Keratinocyte (primary cell): Measurements from ENCODE around the gene CCNY. TPM values are rescaled to one million over a fixed set of nuclear protein-coding genes. Genes with fewer than 3 reads are reported as not detected.

ENCODE experiments used
- DNase-seq: peaks from one replicate; pipeline ENCODE4 v3.0.0-alpha.2; 2011; ENCODE audit warnings: low read depth, missing footprints, low spot score
- FAIRE-seq: peaks from 2 replicates; lab custom pipeline; 2011; peaks lifted over from hg19 to GRCh38; lab: Jason Lieb, UNC
- H2AFZ ChIP-seq: 2 replicates; pipeline ENCODE4 v1.6.0; 2012; ENCODE audit warnings: low read length, control low read depth, inconsistent platforms; ENCODE audit not compliant: control insufficient read depth
- H3K27ac ChIP-seq: 2 replicates; pipeline ENCODE4 v1.5.1; 2011; ENCODE audit warnings: low read length; ENCODE audit not compliant: control insufficient read depth, insufficient read depth
- H3K27me3 ChIP-seq: 3 replicates; pipeline ENCODE4 v1.6.0; 2011; ENCODE audit warnings: low read length; ENCODE audit not compliant: control insufficient read depth, insufficient read depth; ENCODE audit errors: extremely low read depth
- H3K36me3 ChIP-seq, 2 experiments: 2 replicates in 1 of 2; 3 replicates in 1 of 2; pipeline ENCODE4 v1.5.1; 2011; ENCODE audit warnings: low read length in 2 of 2, mild to moderate bottlenecking in 1 of 2; ENCODE audit not compliant: control insufficient read depth in 2 of 2, insufficient read depth in 2 of 2; ENCODE audit errors: extremely low read depth in 1 of 2
- H3K4me1 ChIP-seq: 3 replicates; pipeline ENCODE4 v1.5.1; 2011; ENCODE audit warnings: low read length; ENCODE audit not compliant: control insufficient read depth, insufficient read depth; ENCODE audit errors: extremely low read depth
- H3K4me2 ChIP-seq: 3 replicates; pipeline ENCODE4 v1.6.0; 2011; ENCODE audit warnings: low read depth, low read length; ENCODE audit not compliant: control insufficient read depth, insufficient read depth; ENCODE audit errors: extremely low read depth
- H3K4me3 ChIP-seq, 3 experiments: fragments of 200-600 bp in 1 of 3; sonication (generic) in 1 of 3; 2 replicates in 2 of 3; 3 replicates in 1 of 3; pipeline ENCODE4 v1.5.1; 2011 to 2016; ENCODE audit warnings: low read length in 3 of 3, mild to moderate bottlenecking in 3 of 3, control low read depth in 2 of 3, inconsistent platforms in 1 of 3, low read depth in 1 of 3, mixed read lengths in 1 of 3, mixed run types in 1 of 3, moderate library complexity in 1 of 3; ENCODE audit not compliant: control insufficient read depth in 2 of 3, insufficient read depth in 2 of 3; ENCODE audit errors: extremely low read depth in 1 of 3
- H3K79me2 ChIP-seq: 2 replicates; pipeline ENCODE4 v1.6.0; 2012; ENCODE audit warnings: low read length; ENCODE audit not compliant: control insufficient read depth, insufficient read depth
- H3K9ac ChIP-seq: 3 replicates; pipeline ENCODE4 v1.6.0; 2011; ENCODE audit warnings: low read length; ENCODE audit not compliant: control insufficient read depth, insufficient read depth; ENCODE audit errors: extremely low read depth
- H3K9me1 ChIP-seq: 3 replicates; pipeline ENCODE4 v1.6.0; 2011; ENCODE audit warnings: low read length; ENCODE audit not compliant: control insufficient read depth, insufficient read depth; ENCODE audit errors: extremely low read depth
- H3K9me3 ChIP-seq: 2 replicates; pipeline ENCODE4 v1.5.1; 2012; ENCODE audit warnings: low read depth, low read length; ENCODE audit not compliant: control insufficient read depth
- H4K20me1 ChIP-seq: 3 replicates; pipeline ENCODE4 v1.6.0; 2011; ENCODE audit warnings: low read length; ENCODE audit not compliant: control insufficient read depth, insufficient read depth; ENCODE audit errors: extremely low read depth
- EZH2 ChIP-seq: IDR thresholded peaks from one replicate; pipeline ENCODE4 v1.6.1; 2012; ENCODE audit warnings: inconsistent platforms, mild to moderate bottlenecking, low read length, moderate library complexity
- dilution Hi-C: fragments of 300-500 bp; cut with MboI; formaldehyde crosslinking; loops from one replicate; pipeline ENCODE4 v1.7.0; 2020; ENCODE audit warnings: low sequenced_read_pairs; ENCODE audit not compliant: extremely low pct_ligation_motif_present
- polyA plus RNA-seq, 5 experiments: library from polyadenylated mRNA; depleted of rRNA in 3 of 5; stranded (reverse) in 3 of 5; stranded (forward) in 1 of 5; unstranded in 1 of 5; fragments of >200 nt; gene quantifications; 1 replicate in 1 of 5; 2 replicates in 3 of 5; 3 replicates in 1 of 5; pipeline versions ENCODE4 v1.2.1 to v1.2.3, GENCODE V29; 2011 to 2012; ENCODE audit warnings: missing spikeins in 2 of 5, low read depth in 1 of 5, low replicate concordance in 1 of 5
- TF ChIP-seq, protein P1 (sequence below), 3 experiments: IDR thresholded peaks in 1 of 3; conservative IDR thresholded peaks in 1 of 3; optimal IDR thresholded peaks in 1 of 3; 2 replicates in 2 of 3; 3 replicates in 1 of 3; pipeline versions ENCODE3 to v1.5.1; 2011; ENCODE audit warnings: low read length in 3 of 3, mild to moderate bottlenecking in 3 of 3, moderate library complexity in 2 of 3, control low read depth in 1 of 3, inconsistent platforms in 1 of 3; ENCODE audit not compliant: insufficient read depth in 2 of 3; ENCODE audit errors: extremely low read depth in 1 of 3

Gene CCNY
- polyA plus RNA-seq, 1 donor (not counting 4 experiments of a cell fraction or from before 2014, with no cell fraction given): 58.9 TPM

DNA sequence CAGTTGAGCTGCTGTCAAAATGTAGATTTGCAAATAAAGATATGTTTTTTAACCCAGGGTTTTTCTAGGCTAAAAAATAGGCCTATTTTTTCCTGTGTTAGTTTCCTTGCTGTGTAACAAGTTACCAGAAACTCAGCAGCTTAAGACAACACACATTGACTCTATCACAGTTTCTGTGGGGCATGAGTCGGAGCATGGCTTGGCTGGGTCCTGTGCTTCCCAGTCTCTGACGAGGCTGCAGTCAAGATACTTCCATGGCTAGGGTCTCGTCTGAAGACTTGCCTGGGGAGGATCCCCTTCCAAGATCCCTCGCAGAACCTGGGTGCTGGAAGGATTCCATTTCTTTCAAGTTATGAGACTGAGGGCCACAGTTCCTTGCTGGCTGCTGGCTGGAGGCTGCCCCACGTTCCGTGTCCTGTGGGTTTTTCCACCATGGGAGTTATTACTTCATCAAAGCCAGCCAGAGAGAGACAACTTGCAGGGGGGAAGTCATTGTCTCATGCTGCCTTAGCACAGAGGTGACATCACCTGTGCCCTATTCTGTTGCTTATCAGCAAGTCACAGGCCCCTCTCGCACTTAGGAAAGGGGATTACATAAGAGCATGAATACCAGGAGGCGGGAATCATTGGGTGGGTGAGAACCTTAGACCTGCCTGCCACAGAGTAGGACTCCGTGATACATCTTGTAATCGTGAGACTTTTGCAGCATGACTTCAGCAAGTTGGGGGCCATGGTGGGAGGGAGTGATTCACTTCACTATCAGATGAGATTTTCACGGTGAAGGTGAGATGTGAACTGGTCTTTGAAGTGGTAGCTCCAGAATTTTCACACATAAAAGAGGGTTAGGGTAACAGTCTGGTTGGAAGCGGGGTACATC is 77.9 kb downstream of the CCNY start:
- DNase-seq: no peak

DNA sequence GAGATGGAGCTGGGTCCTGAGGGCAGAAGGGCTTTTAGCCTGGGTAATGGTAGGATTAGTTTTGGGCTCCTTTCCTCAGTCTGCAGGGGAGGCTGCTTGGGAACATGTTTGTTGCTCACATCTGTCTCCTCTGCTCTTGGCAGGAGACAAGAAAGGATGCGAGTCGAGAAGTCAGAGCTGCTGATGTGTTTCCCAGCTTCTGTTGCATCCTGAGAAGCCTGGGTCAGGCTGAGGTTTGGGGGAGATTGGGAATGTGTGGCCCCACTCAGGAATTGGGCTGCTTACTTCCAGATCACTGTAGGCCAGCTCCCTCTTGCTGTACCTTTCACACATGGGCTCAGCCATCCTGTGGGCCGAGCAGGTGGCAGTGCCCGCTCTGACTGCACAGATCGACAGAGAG is 79.2 kb downstream of the CCNY start:
- no peak overlapping the region for H2AFZ ChIP-seq
- H3K9me3 ChIP-seq: no peaks in the 10 kb centered on the region
- H3K4me3 ChIP-seq: no peak overlapping the region
- peaks cover 3% of the 10 kb centered on the region for H3K9me1 ChIP-seq
- no peaks in the 10 kb centered on the region for H4K20me1 ChIP-seq
- H3K79me2 ChIP-seq: peaks cover 81% of the 10 kb centered on the region
- DNase-seq (no peak), FAIRE-seq (no peak)
- H3K27ac ChIP-seq: no peak overlapping the region
- H3K27me3 ChIP-seq: no peaks in the 10 kb centered on the region
- no peaks in the 10 kb centered on the region for H3K36me3 ChIP-seq
- dilution Hi-C loops: no loop called here
- H3K4me1 ChIP-seq: peaks cover 36% of the 10 kb centered on the region
- TF ChIP-seq, protein P1, sequence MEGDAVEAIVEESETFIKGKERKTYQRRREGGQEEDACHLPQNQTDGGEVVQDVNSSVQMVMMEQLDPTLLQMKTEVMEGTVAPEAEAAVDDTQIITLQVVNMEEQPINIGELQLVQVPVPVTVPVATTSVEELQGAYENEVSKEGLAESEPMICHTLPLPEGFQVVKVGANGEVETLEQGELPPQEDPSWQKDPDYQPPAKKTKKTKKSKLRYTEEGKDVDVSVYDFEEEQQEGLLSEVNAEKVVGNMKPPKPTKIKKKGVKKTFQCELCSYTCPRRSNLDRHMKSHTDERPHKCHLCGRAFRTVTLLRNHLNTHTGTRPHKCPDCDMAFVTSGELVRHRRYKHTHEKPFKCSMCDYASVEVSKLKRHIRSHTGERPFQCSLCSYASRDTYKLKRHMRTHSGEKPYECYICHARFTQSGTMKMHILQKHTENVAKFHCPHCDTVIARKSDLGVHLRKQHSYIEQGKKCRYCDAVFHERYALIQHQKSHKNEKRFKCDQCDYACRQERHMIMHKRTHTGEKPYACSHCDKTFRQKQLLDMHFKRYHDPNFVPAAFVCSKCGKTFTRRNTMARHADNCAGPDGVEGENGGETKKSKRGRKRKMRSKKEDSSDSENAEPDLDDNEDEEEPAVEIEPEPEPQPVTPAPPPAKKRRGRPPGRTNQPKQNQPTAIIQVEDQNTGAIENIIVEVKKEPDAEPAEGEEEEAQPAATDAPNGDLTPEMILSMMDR (optimal IDR thresholded peaks at IDR 0.05 in 1 of 3, IDR thresholded peaks at IDR 0.05 in 1 of 3, conservative IDR thresholded peaks at IDR 0.05 in 1 of 3; ENCODE audit: extremely low read depth in 1 of 3, insufficient read depth in 2 of 3, low read length in 3 of 3): no peak
- TF ChIP-seq EZH2: no peak
- H3K9ac ChIP-seq: no peak overlapping the region
- no peak overlapping the region for H3K4me2 ChIP-seq

More for the DNA sequence above, 77.9 kb downstream of the CCNY start:
- H3K9me3 ChIP-seq: no peaks in the 10 kb centered on the region
- H3K4me3 ChIP-seq: no peak overlapping the region
- H4K20me1 ChIP-seq: peaks cover 3% of the 10 kb centered on the region
- no peak overlapping the region for H2AFZ ChIP-seq
- H3K79me2 ChIP-seq: peaks cover 82% of the 10 kb centered on the region
- dilution Hi-C loops: no loop called here
- no peaks in the 10 kb centered on the region for H3K36me3 ChIP-seq
- FAIRE-seq: no peak
- H3K27me3 ChIP-seq: no peaks in the 10 kb centered on the region
- no peak for TF ChIP-seq EZH2
- TF ChIP-seq, protein P1 (optimal IDR thresholded peaks at IDR 0.05 in 1 of 3, IDR thresholded peaks at IDR 0.05 in 1 of 3, conservative IDR thresholded peaks at IDR 0.05 in 1 of 3; ENCODE audit: extremely low read depth in 1 of 3, insufficient read depth in 2 of 3, low read length in 3 of 3): no peak
- peaks cover 30% of the 10 kb centered on the region for H3K4me1 ChIP-seq
- peak overlapping the region; percentile 71 for H3K4me2 ChIP-seq
- H3K27ac ChIP-seq: peak overlapping the region; percentile 40
- peak overlapping the region; percentile 3 for H3K9ac ChIP-seq
- H3K9me1 ChIP-seq: peaks cover 3% of the 10 kb centered on the region
